ENCODE results near the gene SLFN14.
"Not testable (repeated sequence)": the region's sequence is repeated elsewhere in the genome, so short reads cannot be mapped to it uniquely, and the experiment has no call there.

The SLFN14 gene

DNA sequence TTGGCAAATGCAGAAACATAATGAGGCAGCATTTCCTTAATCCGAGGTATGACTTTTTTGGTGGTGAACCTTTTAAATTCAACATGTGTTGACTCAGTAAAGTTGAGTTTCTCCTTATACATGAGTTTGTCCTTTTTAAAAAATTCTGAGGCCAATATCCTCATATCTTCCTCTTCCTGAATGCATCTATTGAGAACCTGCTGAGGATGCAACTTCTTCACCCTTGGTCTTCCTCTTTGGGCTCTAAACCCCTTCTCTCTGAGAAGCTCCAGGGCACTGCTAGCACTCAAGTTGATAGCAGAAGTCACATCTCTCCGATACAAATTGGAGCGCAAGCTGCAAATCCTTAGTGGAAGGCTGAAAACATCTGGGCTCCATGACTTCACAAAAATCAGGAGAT, 3.3 kb downstream of the SLFN14 start:
- DNase-seq = no peak

DNA sequence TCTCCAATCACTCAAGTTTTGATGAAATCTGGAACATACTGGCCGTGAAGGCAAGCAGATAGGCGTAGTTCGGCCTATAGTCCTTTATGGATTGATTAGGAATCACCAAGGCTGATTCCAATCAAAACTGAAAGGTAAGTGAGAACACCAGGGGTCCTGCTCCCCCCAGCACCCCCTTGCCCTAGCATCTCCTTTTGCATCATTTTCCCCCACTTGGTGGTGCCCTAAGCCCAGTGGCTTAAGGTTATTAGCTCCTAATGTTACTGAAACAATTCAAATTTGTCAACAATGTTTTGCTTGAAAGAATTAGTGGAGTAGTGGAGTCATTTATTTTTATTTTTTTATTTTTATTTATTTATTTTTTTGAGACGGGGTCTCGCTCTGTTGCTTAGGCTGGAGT, 4.9 kb downstream of the SLFN14 start:
- DNase-seq = no peak

DNA sequence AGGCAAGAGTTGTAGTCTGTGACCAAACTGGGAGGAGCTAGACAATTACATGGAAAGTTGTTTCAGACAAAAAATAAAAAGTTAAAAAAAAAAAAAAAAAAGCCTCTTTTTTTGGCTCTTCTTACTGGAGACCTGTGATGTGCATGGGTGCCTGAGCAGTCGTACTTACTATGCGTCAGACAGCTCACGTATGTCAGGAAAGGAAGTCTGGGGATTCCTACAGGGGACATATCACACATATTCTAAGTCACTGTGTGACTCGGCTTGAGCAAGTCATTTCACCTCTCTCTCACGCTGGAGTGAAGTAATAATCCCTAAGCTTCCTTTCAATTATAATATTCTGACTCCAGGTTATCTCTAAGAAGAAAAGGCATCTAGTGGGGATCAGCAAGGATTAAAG, 6.0 kb downstream of the SLFN14 start:
- no peak for DNase-seq

DNA sequence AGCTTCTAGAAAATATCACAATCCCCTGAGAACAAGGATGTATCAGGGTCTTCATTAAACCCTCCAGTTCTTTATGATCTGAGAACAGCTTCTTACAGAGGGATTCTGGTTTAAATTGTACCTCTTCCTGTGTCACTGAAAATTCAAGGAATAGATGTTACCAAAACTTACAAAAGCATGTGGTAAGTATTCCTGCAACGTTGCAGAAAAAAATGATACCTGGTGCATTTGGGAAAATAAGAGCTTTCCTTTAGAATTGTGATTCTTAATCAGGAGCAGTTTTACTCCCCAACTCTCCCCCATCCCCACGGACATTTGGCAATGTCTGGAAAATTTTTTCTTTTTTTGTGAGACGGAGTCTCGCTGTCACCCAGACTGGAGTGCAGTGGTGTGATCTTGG, 7.3 kb downstream of the SLFN14 start:
- DNase-seq = no peak

DNA sequence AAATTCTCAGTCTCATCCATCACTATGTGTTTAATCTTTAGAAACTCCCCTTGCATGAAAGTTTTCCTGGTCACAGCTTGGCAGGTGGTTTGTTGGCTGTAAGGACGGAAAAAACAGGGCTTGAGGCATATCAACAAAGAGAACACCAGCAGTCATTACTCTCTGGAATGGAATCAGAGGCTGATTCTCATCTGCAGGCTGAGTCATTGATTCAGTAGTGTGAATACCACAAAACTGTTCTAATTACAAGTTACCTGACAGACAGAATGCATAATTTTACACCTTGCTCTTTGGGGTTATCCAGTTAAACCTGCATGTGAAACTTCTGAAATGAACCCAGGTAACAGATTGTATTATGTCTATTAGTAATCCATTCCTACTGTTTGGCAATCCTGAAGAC, 11.6 kb downstream of the SLFN14 start:
- DNase-seq = no peak

DNA sequence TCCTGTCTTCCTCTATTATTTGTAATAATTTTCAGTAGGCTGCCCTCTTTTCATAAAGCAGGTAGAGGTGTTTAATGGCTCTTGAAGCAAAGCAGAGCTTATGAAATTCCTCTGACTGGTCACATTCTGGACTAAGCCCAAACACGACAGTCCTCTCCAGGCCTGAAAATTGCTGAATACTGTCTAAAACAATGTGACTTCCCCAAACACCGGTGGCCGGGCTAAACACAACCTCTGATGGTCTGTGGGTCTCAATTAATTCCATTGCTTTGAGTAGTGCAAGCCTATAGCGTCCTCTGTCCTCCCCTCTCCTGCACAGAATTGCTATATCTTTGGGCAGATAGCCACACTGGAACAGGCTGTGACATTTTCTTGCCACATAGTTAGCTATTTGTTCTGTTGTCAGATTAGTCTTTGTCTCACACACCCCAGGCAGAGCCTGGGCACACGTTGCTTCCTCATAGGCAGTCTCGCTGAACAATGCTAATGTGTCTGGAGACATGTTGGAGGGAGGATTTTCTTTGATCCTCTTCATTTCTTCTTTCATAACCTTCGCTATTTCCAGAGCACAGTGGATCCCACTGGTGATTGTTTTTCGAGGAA, 12.3 kb downstream of the SLFN14 start:
- no peak for DNase-seq

DNA sequence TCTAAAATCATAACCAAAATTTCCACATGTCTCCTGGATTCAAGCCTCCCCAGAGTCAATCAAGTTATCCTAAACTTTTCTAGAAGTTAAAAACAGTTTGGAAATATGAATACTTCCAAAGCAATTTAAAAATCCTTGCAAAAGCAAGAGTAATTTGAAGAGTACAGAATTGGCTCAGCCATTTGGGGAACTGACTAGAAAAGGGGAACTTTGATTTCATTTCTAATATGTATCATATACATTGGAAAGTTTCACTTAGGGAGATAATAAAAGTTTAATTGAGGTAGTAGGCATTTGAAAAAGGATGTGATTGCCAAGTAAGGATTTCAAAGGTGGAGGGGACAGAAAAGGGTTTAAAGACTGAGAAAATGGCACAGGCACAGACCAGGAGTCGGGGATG, 14.1 kb downstream of the SLFN14 start:
- no peak for DNase-seq

DNA sequence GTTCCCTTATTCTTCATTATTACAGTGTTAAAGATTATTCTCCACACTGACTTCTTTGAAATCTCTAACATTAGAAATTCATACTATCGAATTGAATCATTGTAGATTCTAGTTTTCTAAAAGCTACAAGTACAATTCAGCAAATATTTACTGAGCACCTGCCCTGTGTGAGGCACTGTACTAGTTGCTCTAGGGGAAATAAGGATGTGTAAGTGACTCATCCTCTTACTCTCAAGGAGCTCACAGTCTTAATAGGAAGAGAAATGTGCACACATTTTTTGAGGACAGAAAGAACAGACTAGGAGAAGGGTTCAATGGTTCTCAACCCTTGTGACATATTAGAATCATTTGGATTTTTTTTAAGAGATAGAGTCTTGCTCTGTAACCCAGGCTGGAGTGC, 15.5 kb downstream of the SLFN14 start:
- DNase-seq = no peak

DNA sequence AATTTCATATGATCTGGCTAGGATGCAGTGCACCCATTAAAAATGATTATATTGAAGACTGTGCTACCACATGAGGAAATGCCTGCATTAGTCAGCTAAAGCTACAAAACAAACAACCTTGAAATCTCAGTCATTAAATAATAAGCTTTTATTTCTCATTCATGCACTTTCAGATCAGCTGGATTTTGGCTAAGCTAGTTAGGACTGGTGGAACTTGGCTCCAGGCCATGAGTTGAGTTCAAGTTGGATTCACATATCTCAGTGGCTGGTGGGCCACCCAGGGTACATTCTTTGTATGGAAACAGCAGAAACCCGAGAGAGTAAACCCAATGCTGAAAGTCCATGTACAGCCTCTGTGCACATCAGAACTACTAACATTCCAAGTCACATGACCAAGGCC, 16.8 kb downstream of the SLFN14 start:
- DNase-seq = no peak

DNA sequence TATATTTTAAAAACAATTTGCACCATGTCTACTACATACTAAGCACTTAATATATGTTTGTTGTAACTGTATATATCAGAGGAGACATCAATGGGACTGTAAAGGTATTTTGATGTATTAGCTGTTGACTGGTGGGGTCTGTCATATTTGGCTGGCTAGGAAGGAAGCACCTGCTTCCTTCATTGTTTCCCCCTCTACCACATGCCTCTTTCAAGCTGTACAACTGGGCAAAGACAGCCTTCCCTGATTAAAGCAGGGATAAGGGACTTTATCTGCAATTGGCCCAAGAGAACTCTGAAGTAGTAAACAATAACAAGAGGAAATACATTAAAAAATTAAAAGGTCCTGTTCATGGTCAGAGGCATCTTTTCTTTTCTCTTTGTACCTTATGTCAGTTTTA, 17.6 kb downstream of the SLFN14 start:
- DNase-seq = no peak

DNA sequence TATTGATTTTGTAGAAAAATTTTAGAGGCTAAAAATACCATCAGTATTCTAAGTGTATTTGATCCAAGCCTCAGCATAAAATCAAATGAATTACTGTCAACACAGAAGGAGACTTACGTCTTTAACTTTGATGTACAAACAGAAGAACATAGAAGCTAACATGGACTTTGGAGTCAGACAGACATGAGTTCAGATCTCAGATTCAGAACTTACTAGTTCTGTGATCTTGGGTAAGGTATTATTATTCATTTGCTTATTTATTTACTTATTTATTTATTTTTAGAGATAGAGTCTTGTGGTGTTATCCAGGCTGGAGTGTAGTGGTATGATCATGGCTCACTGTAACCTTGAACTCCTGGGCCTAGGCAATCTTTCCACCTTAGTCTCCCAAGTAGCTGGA, 19.2 kb downstream of the SLFN14 start:
- DNase-seq = no peak

DNA sequence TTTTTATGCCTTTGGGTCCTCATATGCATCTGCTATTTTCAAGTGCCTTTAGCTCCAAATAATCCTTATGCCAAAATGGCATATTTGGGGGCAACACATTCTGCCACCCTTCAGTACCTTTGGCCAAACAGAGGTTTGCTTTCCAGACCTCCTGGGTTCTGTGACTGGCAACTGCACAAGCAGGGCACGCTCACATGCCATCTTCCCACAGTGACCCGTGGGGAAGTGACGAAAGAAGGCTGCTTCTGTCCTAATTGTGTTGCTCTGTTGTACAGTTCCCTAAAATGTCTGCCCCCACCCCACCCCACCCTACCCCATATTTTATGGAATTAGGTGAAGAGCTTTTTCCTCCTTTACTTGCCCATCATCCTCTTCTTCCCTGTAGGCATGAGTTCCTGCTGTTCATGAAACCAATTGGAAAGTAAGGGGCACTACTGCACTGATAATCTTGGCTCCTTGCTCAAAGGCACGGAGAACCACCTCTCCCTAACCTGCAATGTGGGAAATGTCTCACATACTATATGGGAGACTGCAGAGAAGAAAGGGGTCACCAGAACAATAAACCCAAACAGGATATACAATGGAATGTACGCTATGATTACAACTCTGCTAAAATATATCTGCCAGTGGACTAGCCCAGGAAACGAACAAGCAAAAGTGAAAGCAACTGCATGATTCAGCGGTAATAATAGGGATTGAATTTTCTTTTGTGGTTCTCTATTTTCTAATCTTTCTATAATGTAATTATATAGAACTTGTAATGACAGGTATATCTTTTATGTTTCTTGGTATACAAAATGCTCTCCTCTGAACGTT, 19.8 kb downstream of the SLFN14 start:
- peak; percentile 45 for DNase-seq

DNA sequence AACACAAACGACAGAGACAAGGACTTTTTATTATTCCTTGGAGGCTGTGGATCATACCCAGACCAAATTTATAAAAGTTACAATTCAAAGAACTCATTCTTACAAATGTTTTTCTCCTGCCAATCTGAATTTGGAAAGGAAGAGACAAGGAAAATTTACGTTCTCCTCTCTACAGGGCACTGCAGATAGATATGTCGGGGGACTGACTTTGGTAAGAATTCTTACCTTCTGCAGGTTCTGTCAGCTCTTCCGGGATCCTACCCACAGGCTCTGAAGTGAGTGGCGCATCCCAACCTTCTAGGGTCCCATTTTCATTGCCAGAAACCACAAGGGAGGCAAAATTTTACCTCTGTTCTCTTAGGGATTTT, 21.0 kb downstream of the SLFN14 start:
- no peak for DNase-seq

DNA sequence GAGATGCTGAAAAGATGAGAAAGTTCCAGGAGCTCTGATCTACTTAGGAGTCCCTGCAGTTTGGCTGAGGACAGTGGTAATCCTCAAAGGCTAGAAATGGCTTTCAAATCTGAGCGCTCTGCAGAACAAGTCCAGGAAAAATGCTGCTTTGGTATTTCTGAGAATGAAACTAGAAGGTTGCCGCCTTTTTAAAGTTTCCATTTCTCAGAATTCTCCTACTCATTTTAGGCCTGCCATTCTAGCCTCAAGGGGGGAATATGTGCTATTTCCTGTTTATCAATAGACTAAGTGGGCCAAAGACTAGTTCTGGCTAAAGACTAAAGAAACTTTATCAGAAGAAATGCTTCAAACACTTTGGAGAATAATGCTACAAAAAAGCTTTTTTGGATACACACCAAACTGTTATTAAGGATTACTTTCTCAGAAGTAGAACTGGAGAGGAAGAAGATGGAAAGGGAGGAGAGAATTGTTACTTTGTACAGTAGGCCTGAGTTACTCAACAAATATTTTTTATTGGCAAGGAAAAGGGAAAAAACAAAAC, 22.9 kb downstream of the SLFN14 start, which contains the start of gene SLFN12L:
Gene SLFN12L, minus strand, starts transcription at position 78 of the 541 bp plus-strand sequence. CDS start 15,314 bp downstream, outside the sequence.
- no peak for DNase-seq

DNA sequence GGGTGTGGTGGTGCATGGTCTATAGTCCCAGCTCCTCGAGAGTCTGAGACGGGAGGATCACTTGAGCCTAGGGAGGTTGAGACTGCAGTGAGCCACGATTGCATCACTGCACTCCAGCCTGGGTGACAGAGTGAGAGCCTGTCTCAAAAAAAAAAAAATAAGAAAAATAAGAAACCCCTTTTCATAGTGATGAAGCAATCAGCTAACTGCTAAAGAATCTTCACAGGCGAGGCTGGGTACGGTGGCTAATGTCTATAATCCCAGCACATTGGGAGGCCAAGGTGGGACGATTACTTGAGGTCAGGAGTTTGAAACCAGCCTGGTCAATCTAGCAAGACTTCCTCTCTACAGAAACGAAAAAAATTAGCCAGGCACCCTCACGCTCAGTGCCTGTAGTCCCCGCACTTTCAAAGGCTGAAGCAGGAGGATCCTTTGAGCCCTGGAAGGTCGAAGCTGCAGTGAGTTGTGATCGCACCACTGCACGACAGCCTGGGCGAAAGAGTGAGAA, 23.9 kb downstream of the SLFN14 start:
- DNase-seq = no peak

DNA sequence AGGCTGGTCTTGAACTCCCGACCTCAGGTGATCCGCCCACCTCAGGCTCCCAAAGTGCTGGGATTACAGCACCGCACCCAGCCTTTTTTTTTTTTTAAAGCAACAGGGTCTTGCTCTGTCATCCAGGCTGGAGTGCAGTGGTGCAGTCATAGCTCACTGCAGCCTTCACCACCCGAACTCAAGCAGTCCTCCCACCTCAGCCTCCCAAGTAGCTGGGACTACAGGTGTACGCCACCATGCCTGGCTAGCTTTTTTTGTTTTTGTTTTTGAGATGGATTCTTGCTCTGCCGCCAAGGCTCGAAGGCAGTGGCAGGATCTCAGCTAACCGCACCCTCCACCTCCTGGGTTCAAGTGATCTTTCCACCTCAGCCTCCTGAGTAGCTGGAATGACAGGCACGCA, 25.2 kb downstream of the SLFN14 start:
- not testable (repeated sequence) for DNase-seq

DNA sequence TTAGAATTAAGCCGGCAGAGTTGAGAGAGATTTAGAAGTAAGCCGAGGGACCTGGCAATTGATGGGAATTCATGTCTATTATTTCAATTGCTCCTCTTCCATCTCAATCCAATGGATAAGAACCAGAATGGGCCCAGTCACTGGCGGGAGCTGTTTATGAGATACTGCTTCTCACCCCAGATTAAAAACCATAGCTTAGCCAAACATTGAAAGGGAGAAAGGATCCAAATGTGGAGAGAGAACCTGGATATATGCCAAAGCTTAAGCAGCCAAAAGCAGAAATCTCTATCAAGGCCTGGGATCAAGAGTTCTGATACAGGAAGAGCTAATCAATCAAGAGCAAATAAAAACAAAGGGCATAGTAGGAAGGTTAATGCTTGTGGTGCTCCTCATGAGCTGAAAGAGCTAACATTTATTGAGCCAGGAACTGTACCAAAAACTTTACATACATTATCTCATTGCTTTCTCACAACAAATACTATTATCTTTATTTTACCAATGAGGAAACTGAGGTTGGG, 26.0 kb downstream of the SLFN14 start:
- no peak for DNase-seq

DNA sequence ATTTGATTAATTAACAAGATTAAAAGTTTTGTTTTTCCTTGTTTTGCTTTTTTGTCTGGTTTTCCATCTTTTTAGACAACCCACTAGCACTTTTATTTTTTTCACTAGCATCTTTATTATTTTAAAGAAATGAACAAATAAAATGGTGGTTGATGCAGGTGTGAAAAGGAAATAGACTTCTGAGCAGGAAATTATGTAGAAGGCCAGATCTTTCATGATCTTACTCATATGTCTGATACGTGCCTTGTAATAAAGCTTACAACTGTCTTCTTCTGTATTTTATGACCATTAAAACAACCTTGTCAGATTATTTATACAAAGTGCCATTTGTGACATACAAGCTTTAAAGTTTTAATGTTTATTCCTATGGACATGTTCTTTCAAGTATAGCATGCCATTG, 29.5 kb downstream of the SLFN14 start:
- DNase-seq = no peak

DNA sequence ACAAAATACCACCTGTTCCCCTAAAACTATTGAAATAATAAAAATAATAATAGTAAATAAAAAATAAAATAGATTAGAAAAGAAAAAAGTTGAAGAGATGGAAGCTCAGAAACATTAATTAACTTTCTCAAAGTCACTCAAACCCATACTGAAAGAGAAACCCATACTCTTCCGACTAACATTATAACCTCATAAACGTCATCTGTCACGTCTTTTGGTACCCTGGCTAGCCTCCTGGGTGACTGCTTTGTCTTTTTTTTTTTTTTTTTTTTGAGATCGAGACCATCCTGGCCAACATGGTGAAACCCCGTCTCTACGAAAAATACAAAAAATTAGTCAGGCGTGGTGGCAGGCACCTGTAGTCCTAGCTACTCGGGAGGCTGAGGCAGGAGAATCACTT, 30.8 kb downstream of the SLFN14 start:
- no peak for DNase-seq

DNA sequence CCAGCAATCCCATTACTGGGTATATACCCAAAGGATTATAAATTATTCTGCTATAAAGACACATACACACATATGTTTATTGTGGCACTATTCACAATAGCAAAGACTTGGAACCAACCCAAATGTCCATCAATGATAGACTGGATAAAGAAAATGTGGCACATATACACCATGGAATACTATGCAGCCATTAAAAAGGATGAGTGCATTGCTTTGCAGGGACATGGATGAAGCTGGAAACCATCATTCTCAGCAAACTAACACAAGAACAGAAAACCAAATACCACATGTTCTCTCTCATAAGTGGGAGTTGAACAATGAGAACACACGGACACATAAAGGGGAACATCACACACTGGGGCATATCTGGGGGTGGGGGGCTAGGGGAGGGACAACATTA, 31.3 kb downstream of the SLFN14 start:
- not testable (repeated sequence) for DNase-seq

DNA sequence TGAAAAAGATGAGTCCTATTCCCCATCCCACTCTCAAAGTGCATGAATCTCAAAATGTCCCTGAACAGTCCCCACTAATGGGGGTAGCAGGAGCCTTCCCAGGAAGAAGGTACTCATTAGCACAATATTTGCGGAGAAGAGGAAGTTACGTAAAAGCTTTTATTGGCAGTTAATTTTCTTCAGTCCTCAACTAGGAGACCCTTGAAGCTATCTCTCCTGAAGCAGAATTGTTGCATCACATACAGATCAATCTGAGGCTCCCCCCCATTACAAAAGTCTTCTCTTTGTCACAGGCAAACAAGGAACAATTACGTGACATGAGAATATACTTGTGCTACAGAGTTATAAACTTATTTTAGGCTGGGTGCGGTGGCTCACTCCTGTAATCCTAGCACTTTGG, 37.3 kb downstream of the SLFN14 start:
- no peak for DNase-seq

DNA sequence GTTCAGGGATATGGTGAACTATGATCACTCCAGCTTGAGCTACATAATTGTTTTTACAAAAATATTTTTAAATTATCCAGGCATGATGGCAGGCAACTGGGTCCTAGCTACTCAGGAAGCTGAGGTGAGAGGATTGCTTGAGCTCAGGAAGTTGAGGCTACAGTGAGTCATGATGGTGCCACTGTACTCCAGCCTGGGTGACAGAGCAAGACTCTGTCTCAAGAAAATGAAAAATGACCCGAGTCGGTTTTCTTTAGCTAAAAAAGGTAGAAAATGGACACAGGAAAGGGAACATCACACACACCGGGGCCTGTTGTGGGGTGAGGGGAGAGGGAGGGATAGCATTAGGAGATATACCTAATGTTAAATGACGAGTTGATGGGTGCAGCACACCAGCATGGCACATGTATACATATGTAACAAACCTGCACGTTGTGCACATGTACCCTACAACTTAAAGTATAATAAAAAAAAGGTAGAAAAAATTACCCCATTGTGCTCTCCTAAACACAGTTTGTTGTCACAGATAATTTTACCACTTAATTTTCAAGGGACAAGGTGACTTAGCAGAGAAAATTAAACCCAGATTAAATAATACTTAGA, 38.9 kb downstream of the SLFN14 start:
- not testable (repeated sequence) for DNase-seq

DNA sequence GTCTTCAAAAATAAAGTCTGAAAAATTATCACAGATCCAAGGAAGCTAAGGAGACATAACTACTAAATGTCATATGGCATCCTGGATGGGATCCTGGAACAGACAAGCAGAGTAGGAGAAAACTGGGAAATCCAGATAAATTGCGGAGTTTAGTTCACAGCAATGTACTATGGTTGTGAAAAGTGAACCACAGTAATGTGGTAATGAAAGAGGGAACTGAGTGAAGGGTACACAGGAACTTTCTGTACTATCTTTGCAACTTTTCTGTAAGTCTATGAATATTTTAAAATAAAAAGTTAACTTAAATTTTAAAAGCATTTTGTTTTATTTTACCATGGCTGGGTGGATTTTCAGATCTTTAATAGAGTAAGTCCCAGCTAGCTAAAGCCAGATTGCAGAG, 39.5 kb downstream of the SLFN14 start:
- DNase-seq = no peak
